HG03457 (cell line): ENCODE measurements around the gene NINJ1.
A peak's percentile ranks its signal among the peaks of the same experiment; 100 is the strongest.

Experiments
- ATAC-seq: cut with Tn5 transposase; IDR thresholded peaks from one replicate; pipeline ENCODE4 v1.9.1; 2021; ENCODE audit warnings: moderate number of reproducible peaks; ENCODE audit not compliant: unreplicated experiment

Gene NINJ1

GRCh38 chr9:93134015-93134739 lies at the start of gene NINJ1:
Gene NINJ1, minus strand, starts transcription at chr9:93134251. Its CDS starts 34 bp downstream, at chr9:93134217.
- ATAC-seq: peak; percentile 48

- ATAC-seq: no peak
These were observed 49.1 kb upstream of the NINJ1 start for GRCh38 chr9:93183131-93183662.

- ATAC-seq: no peak
These were observed 48.5 kb upstream of the NINJ1 start for GRCh38 chr9:93182572-93182971.

- ATAC-seq: no peak
These were observed 47.8 kb upstream of the NINJ1 start for GRCh38 chr9:93181672-93182435.

GRCh38 chr9:93180938-93181337 lies 46.9 kb upstream of the NINJ1 start:
- ATAC-seq: no peak

- ATAC-seq: no peak
These were observed 45.1 kb upstream of the NINJ1 start for GRCh38 chr9:93178851-93179786.

- no peak for ATAC-seq
These were observed 43.6 kb upstream of the NINJ1 start for GRCh38 chr9:93177676-93178075.

GRCh38 chr9:93174976-93175375 lies 40.9 kb upstream of the NINJ1 start:
- no peak for ATAC-seq

- ATAC-seq: no peak
These were observed 39.5 kb upstream of the NINJ1 start for GRCh38 chr9:93173365-93174051.

GRCh38 chr9:93172666-93173364 lies 38.8 kb upstream of the NINJ1 start:
- no peak for ATAC-seq

GRCh38 chr9:93171261-93171990 lies 37.4 kb upstream of the NINJ1 start:
- no peak for ATAC-seq

- ATAC-seq: no peak
These were observed 36.5 kb upstream of the NINJ1 start for GRCh38 chr9:93170571-93170970.

GRCh38 chr9:93169444-93169843 lies 35.4 kb upstream of the NINJ1 start:
- no peak for ATAC-seq

GRCh38 chr9:93168581-93168980 lies 34.5 kb upstream of the NINJ1 start:
- ATAC-seq: no peak

GRCh38 chr9:93167838-93168237 lies 33.8 kb upstream of the NINJ1 start:
- ATAC-seq: no peak

- ATAC-seq: no peak
These were observed 33.1 kb upstream of the NINJ1 start for GRCh38 chr9:93167185-93167584.

- no peak for ATAC-seq
These were observed 32.6 kb upstream of the NINJ1 start for GRCh38 chr9:93166699-93167098.

- ATAC-seq: no peak
These were observed 30.0 kb upstream of the NINJ1 start for GRCh38 chr9:93164085-93164484.
